Urothelium cell line (cell line): ENCODE data around the gene WDR33.
"Not testable (repeated sequence)": the region's sequence is repeated elsewhere in the genome, so short reads cannot be mapped to it uniquely, and the experiment has no call there.

Source experiments
- DNase-seq: peaks from one replicate; pipeline ENCODE4 v3.0.0; 2011; ENCODE audit warnings: low spot score, mixed read lengths
- FAIRE-seq: peaks from 2 replicates; lab custom pipeline; 2011; peaks lifted over from hg19 to GRCh38; lab: Jason Lieb, UNC

WDR33 gene

GRCh38 chr2:127770534-127770933, 40.4 kb downstream of the WDR33 start:
- DNase-seq, FAIRE-seq: not testable (repeated sequence)

GRCh38 chr2:127769587-127769986, 41.4 kb downstream of the WDR33 start:
- DNase-seq (no peak), FAIRE-seq (no peak)

- FAIRE-seq (no peak), DNase-seq (no peak)
Observed at GRCh38 chr2:127768775-127769479, 42.0 kb downstream of the WDR33 start.

- FAIRE-seq (no peak), DNase-seq (no peak)
Observed at GRCh38 chr2:127763776-127764175, 47.2 kb downstream of the WDR33 start.

- DNase-seq (no peak), FAIRE-seq (no peak)
Observed at GRCh38 chr2:127762846-127763245, 48.1 kb downstream of the WDR33 start.

- no peak for FAIRE-seq
Observed at GRCh38 chr2:127762441-127762840, 48.5 kb downstream of the WDR33 start.

GRCh38 chr2:127759931-127760330, 51.0 kb downstream of the WDR33 start:
- DNase-seq (no peak), FAIRE-seq (no peak)

More at GRCh38 chr2:127762441-127762840, 48.5 kb downstream of the WDR33 start:
- no peak for DNase-seq

GRCh38 chr2:127754186-127754585, 56.8 kb downstream of the WDR33 start:
- no peak for FAIRE-seq
- DNase-seq: no peak

GRCh38 chr2:127753374-127753773, 57.6 kb downstream of the WDR33 start:
- DNase-seq: no peak
- no peak for FAIRE-seq

- peak; percentile 23 for DNase-seq
- not testable (repeated sequence) for FAIRE-seq
Observed at GRCh38 chr2:127749537-127749936, 61.4 kb downstream of the WDR33 start.

- FAIRE-seq: peak; percentile 70
- no peak for DNase-seq
Observed at GRCh38 chr2:127747621-127748020, 63.4 kb downstream of the WDR33 start.

GRCh38 chr2:127743477-127744026, 67.4 kb downstream of the WDR33 start:
- FAIRE-seq: no peak
- DNase-seq: no peak

GRCh38 chr2:127740665-127741288, 70.2 kb downstream of the WDR33 start:
- DNase-seq (no peak), FAIRE-seq (no peak)

- FAIRE-seq (no peak), DNase-seq (no peak)
Observed at GRCh38 chr2:127739800-127740199, 71.2 kb downstream of the WDR33 start.

- no peak for FAIRE-seq
- no peak for DNase-seq
Observed at GRCh38 chr2:127737892-127738291, 73.1 kb downstream of the WDR33 start.

- FAIRE-seq (no peak), DNase-seq (no peak)
Observed at GRCh38 chr2:127735537-127736399, 75.2 kb downstream of the WDR33 start.

- no peak for DNase-seq
- no peak for FAIRE-seq
Observed at GRCh38 chr2:127735044-127735443, 75.9 kb downstream of the WDR33 start.

- FAIRE-seq (no peak), DNase-seq (no peak)
Observed at GRCh38 chr2:127733816-127734537, 77.0 kb downstream of the WDR33 start.

- DNase-seq (no peak), FAIRE-seq (no peak)
Observed at GRCh38 chr2:127733113-127733815, 77.7 kb downstream of the WDR33 start.
